H9 (cell line): ENCODE data around the gene RPLP1. TPM values are rescaled to one million over a fixed set of nuclear protein-coding genes. Genes with fewer than 3 reads are reported as not detected.
A peak's percentile ranks its signal among the peaks of the same experiment; 100 is the strongest.

ENCODE experiments used
- DNase-seq: peaks from one replicate; pipeline ENCODE4 v3.0.0-alpha.2; 2017
- H2AFZ ChIP-seq: one replicate; pipeline ENCODE4 v1.6.1; 2013; ENCODE audit warnings: mild to moderate bottlenecking, low read length, control low read depth, moderate library complexity
- H2AK5ac ChIP-seq: 2 replicates; pipeline ENCODE4 v1.6.1; 2013; ENCODE audit warnings: low read length, control low read depth, mixed read lengths; ENCODE audit not compliant: insufficient read length
- H2BK120ac ChIP-seq: one replicate; pipeline ENCODE4 v1.6.1; 2013; ENCODE audit warnings: low read depth, mild to moderate bottlenecking, low read length, control low read depth, inconsistent platforms; ENCODE audit not compliant: poor library complexity, severe bottlenecking
- H2BK12ac ChIP-seq: 2 replicates; pipeline ENCODE4 v1.6.1; 2013; ENCODE audit warnings: low read length, control low read depth, mixed read lengths, low read depth; ENCODE audit not compliant: insufficient read length
- H2BK15ac ChIP-seq: 2 replicates; pipeline ENCODE4 v1.6.1; 2013; ENCODE audit warnings: low read depth, low read length, control low read depth
- H2BK20ac ChIP-seq: one replicate; pipeline ENCODE4 v1.6.1; 2013; ENCODE audit warnings: low read depth, mild to moderate bottlenecking, low read length, control low read depth, inconsistent platforms; ENCODE audit not compliant: poor library complexity, severe bottlenecking
- H2BK5ac ChIP-seq: 2 replicates; pipeline ENCODE4 v1.6.1; 2013; ENCODE audit warnings: low read length, control low read depth, mixed read lengths; ENCODE audit not compliant: insufficient read length
- H3K14ac ChIP-seq: 2 replicates; pipeline ENCODE4 v1.6.1; 2013; ENCODE audit warnings: low read length, control low read depth; ENCODE audit not compliant: insufficient read depth
- H3K18ac ChIP-seq: 2 replicates; pipeline ENCODE4 v1.6.1; 2013; ENCODE audit warnings: low read depth, mild to moderate bottlenecking, mixed read lengths, low read length, control low read depth; ENCODE audit not compliant: insufficient read length
- H3K23ac ChIP-seq: 2 replicates; pipeline ENCODE4 v1.6.1; 2013; ENCODE audit warnings: low read length, control low read depth, mixed read lengths, low read depth; ENCODE audit not compliant: insufficient read length
- H3K23me2 ChIP-seq: 2 replicates; pipeline ENCODE4 v1.6.1; 2013; ENCODE audit warnings: low read depth, mild to moderate bottlenecking, mixed read lengths, low read length, control low read depth; ENCODE audit not compliant: insufficient read length, poor library complexity, severe bottlenecking
- H3K27ac ChIP-seq: 2 replicates; pipeline ENCODE4 v1.5.1; 2013; ENCODE audit warnings: low read length, control low read depth, mixed read lengths, low read depth; ENCODE audit not compliant: insufficient read length
- H3K27me3 ChIP-seq: 2 replicates; pipeline ENCODE4 v1.6.1; 2013; ENCODE audit warnings: low read length, control low read depth, inconsistent platforms; ENCODE audit not compliant: insufficient read depth
- H3K4ac ChIP-seq: 2 replicates; pipeline ENCODE4 v1.6.1; 2013; ENCODE audit warnings: low read depth, mild to moderate bottlenecking, control low read depth, inconsistent platforms, low read length, moderate library complexity
- H3K4me1 ChIP-seq: 2 replicates; pipeline ENCODE4 v1.6.1; 2013; ENCODE audit warnings: low read length, control low read depth, inconsistent platforms; ENCODE audit not compliant: insufficient read depth
- H3K4me2 ChIP-seq: 2 replicates; pipeline ENCODE4 v1.6.1; 2013; ENCODE audit warnings: low read length, control low read depth, mixed read lengths; ENCODE audit not compliant: insufficient read length, insufficient read depth
- H3K56ac ChIP-seq: 2 replicates; pipeline ENCODE4 v1.6.1; 2013; ENCODE audit warnings: low read depth, mild to moderate bottlenecking, mixed read lengths, low read length, control low read depth; ENCODE audit not compliant: insufficient read length
- H3K79me1 ChIP-seq: 2 replicates; pipeline ENCODE4 v1.6.1; 2013; ENCODE audit warnings: low read depth, mild to moderate bottlenecking, moderate library complexity, low read length, control low read depth, inconsistent platforms; ENCODE audit not compliant: insufficient read depth, poor library complexity, severe bottlenecking
- H3K79me2 ChIP-seq: 2 replicates; pipeline ENCODE4 v1.6.1; 2013; ENCODE audit warnings: low read length, control low read depth, inconsistent platforms; ENCODE audit not compliant: insufficient read depth
- H3K9ac ChIP-seq: 2 replicates; pipeline ENCODE4 v1.6.1; 2013; ENCODE audit warnings: low read length, control low read depth, mixed read lengths; ENCODE audit not compliant: insufficient read length; ENCODE audit errors: extremely low read depth
- H3K9me3 ChIP-seq: one replicate; pipeline ENCODE4 v1.6.1; 2013; ENCODE audit warnings: low read depth, low read length, inconsistent platforms; ENCODE audit not compliant: control insufficient read depth
- H3T11ph ChIP-seq: one replicate; pipeline ENCODE4 v1.6.1; 2013; ENCODE audit warnings: mild to moderate bottlenecking, low read length, control low read depth, inconsistent platforms
- H4K20me1 ChIP-seq: one replicate; pipeline ENCODE4 v1.6.1; 2013; ENCODE audit not compliant: control insufficient read depth, insufficient read length, insufficient read depth
- H4K5ac ChIP-seq: 2 replicates; pipeline ENCODE4 v1.6.1; 2013; ENCODE audit warnings: low read depth, mild to moderate bottlenecking, mixed read lengths, low read length, control low read depth; ENCODE audit not compliant: insufficient read length
- H4K8ac ChIP-seq: replicated peaks from 2 replicates; pipeline ENCODE4 v1.6.1; 2013; ENCODE audit warnings: low read length, control low read depth, mixed read lengths, low read depth; ENCODE audit not compliant: insufficient read length
- H4K91ac ChIP-seq: 2 replicates; pipeline ENCODE4 v1.6.1; 2013; ENCODE audit warnings: low read depth, mild to moderate bottlenecking, moderate library complexity, mixed read lengths, low read length, control low read depth; ENCODE audit not compliant: insufficient read length
- H3K27ac Mint-ChIP-seq, 3 experiments: 2 replicates in 2 of 3; 3 replicates in 1 of 3; pipeline ENCODE4 v1.8.0; 2020 to 2021; ENCODE audit warnings: mixed read lengths in 3 of 3, mild to moderate bottlenecking in 1 of 3, moderate library complexity in 1 of 3
- H3K27me3 Mint-ChIP-seq: 2 replicates; pipeline ENCODE4 v1.8.0; 2021; ENCODE audit warnings: low read depth, mild to moderate bottlenecking, moderate library complexity, mixed read lengths
- H3K36me3 Mint-ChIP-seq, 3 experiments: 2 replicates in 2 of 3; 3 replicates in 1 of 3; pipeline ENCODE4 v1.8.0; 2020 to 2021; ENCODE audit warnings: low read depth in 3 of 3, mixed read lengths in 3 of 3; ENCODE audit not compliant: insufficient read depth in 1 of 3
- H3K4me1 Mint-ChIP-seq, 2 experiments: 2 replicates each; pipeline ENCODE4 v1.8.0; 2020; ENCODE audit warnings: mixed read lengths in 2 of 2
- H3K4me3 Mint-ChIP-seq, 2 experiments: 2 replicates in 1 of 2; 3 replicates in 1 of 2; pipeline ENCODE4 v1.8.0; 2020 to 2021; ENCODE audit warnings: mild to moderate bottlenecking in 2 of 2, mixed read lengths in 2 of 2, moderate library complexity in 1 of 2
- H3K9me3 Mint-ChIP-seq, 2 experiments: 2 replicates in 1 of 2; 3 replicates in 1 of 2; pipeline ENCODE4 v1.8.0; 2020; ENCODE audit warnings: mild to moderate bottlenecking in 2 of 2, mixed read lengths in 2 of 2, moderate library complexity in 1 of 2
- CTCF ChIP-seq: fragments of 200-600 bp; sonication (generic); conservative IDR thresholded peaks from 3 replicates; pipeline ENCODE4 v1.8.0; 2021; ENCODE audit warnings: antibody characterized with exemption, mild to moderate bottlenecking
- WGBS: extraction: QIAGEN DNeasy Blood & Tissue Kit; methylation state at CpG from one replicate; pipeline ENCODE4 v1.1.7; 2013; ENCODE audit warnings: missing lambda C conversion rate, low lambda C conversion rate, mixed read lengths; ENCODE audit not compliant: insufficient read length; ENCODE audit errors: extremely low coverage; 5-methylcytosine and 5-hydroxymethylcytosine counted together
- total RNA-seq: library from RNA; stranded (reverse); gene quantifications from 2 replicates; pipeline ENCODE4 v1.2.1, GENCODE V29; 2021

Gene RPLP1
- total RNA-seq, 1 experiment from 2014 or later, result 1,715 TPM

- Histone ChIP-seq H2AFZ (peak overlapping the region; percentile 40), H4K20me1 (no peaks in the 10 kb centered on the region), H3K79me2 (peaks cover 21% of the 10 kb centered on the region), H2BK5ac (no peak overlapping the region), H3K23ac (no peak overlapping the region), H3K14ac (no peak overlapping the region), H4K8ac (no peak overlapping the region), H2BK120ac (no peak overlapping the region), H2AK5ac (no peak overlapping the region), H2BK20ac (no peak overlapping the region), H2BK12ac (no peak overlapping the region), H3K9me3 (no peaks in the 10 kb centered on the region), H3K27me3 (no peaks in the 10 kb centered on the region), H3K27ac (peak overlapping the region; percentile 32), H3K4me1 (no peaks in the 10 kb centered on the region), H2BK15ac (no peak overlapping the region), H3K4me2 (peak overlapping the region; percentile 88), H4K5ac (no peak overlapping the region), H3K23me2 (peaks cover 13% of the 10 kb centered on the region), H3K18ac (no peak overlapping the region), H3K56ac (no peak overlapping the region), H3K4ac (no peak overlapping the region), H3K9ac (peak overlapping the region; percentile 61), H4K91ac (no peak overlapping the region), H3T11ph (no peak overlapping the region), H3K79me1 (peaks cover 7% of the 10 kb centered on the region)
- H3K27ac Mint-ChIP-seq, result peak overlapping the region; percentile 96 to 98 (median 97)
- TF ChIP-seq CTCF, result no peak
- DNase-seq, result no peak
- H3K4me3 Mint-ChIP-seq, result peak overlapping the region; percentile 96 to 97
- H3K27me3 Mint-ChIP-seq, result no peaks in the 10 kb centered on the region
- no peaks in the 10 kb centered on the region; a peak in 2 of 5 replicates for H3K9me3 Mint-ChIP-seq
- H3K36me3 Mint-ChIP-seq, result peaks cover 38 to 62% (median 57%) of the 10 kb centered on the region in 3 experiments
- peaks cover 22 to 31% of the 10 kb centered on the region in 2 experiments for H3K4me1 Mint-ChIP-seq
- WGBS, result no CpG with 5 or more reads among the region's 32 CpGs
Measured at GRCh38 chr15:69451951-69452691, 497 bp upstream of the RPLP1 start.
